ENCODE data around the gene SLC15A5. TPM values are rescaled to one million over a fixed set of nuclear protein-coding genes. Genes with fewer than 3 reads are reported as not detected.

Gene SLC15A5
- total RNA-seq, 1 experiment from 2014 or later = not detected

DNA sequence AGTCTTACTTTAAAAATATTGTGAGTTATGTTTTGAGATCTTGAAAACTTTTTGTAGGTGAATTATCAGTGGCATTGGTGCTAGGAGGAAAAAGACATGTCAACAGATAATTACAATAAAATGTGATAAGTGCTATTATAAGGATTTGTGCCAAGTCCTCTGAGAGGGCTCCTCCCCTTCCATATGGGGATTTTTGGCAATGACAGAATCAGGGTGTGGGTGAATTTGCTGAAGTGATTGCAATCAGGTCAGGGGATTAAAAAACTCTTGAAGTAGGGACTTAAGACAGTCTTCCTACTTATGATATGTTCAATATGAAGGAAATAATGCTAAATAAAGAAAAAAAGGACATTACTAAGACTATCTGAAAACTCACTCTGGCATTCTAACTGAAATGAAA lies 122.5 kb downstream of the SLC15A5 start:
- TF ChIP-seq EZH2 (IDR thresholded peaks at IDR 0.05; ENCODE audit: low read depth) (no peak), CTCF (conservative IDR thresholded peaks at IDR 0.05) (no peak)
- Histone ChIP-seq H2AFZ (no peak overlapping the region), H3K27me3 (ENCODE audit: insufficient read depth, low read depth) (no peaks in the 10 kb centered on the region), H4K20me1 (ENCODE audit: insufficient read depth) (no peaks in the 10 kb centered on the region), H3F3A (ENCODE audit: insufficient read depth, low read depth) (no peaks in the 10 kb centered on the region), H3K36me3 (ENCODE audit: low read depth) (no peaks in the 10 kb centered on the region), H3K27ac (no peak overlapping the region), H3K4me2 (no peak overlapping the region), H3K4me1 (replicated peaks; ENCODE audit: insufficient read depth) (no peaks in the 10 kb centered on the region), H3K79me2 (ENCODE audit: low read depth) (no peaks in the 10 kb centered on the region), H3K4me3 (no peak overlapping the region), H3K9me2 (ENCODE audit: insufficient read depth) (no peaks in the 10 kb centered on the region), H3K9me3 (ENCODE audit: insufficient read depth, low read depth) (no peaks in the 10 kb centered on the region)
- intact Hi-C loops (cut with micrococcal nuclease; ENCODE audit: unreplicated experiment) = no loop called here
- CTCF ChIA-PET = interaction anchor here (0.6 kb wide), 1 partner anchor 1277 kb away, joined by 4 read pairs; no protein-coding TSS in a partner anchor
- no peak for DNase-seq
- POLR2A ChIA-PET (ENCODE audit: unreplicated experiment) = no interaction called here
- no TSS peak for BruUV-seq (replicated peaks)

DNA sequence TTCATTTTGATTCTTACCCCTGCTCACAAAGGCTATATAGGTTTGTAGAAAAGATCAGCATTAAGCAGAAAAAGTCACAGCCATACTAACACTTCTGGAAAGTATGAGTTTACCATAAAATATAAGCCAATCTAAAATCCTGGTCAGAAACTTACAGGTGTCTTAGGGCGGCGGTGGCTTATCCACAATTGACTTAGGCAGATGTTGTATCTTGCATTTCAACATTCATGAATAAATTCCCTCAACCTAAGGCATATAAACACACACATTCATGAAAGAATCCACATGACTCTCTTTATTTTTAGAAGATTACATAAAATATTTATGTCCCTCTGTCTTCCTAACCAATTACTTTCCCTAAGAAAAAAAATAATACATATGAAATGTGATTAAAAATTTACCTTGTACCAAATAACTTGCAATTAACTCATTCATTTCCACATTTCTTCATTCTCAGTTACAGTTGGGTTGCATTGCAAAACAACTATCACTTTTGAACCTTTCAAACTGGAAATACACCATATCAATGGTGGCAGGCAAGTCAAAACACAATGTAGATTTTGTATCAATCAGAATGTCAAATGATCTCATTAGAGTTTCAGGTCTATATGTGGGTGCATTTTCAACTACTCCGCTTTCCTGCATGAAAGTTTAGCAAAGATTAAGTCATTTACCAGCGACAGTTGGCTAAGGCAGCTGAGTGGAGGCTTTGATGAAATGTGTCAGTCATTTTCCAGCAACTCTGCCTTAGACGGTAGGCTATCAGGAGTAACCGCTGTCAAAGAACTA lies 124.4 kb downstream of the SLC15A5 start:
- CTCF ChIA-PET = no interaction called here

GRCh38 chr12:16150276-16150675 lies 127.2 kb downstream of the SLC15A5 start:
- H3K4me3 ChIP-seq = no peak overlapping the region
- H3K4me2 ChIP-seq = no peak overlapping the region
- H3K4me1 ChIP-seq (replicated peaks; ENCODE audit: insufficient read depth) = no peaks in the 10 kb centered on the region
- no peak overlapping the region for H2AFZ ChIP-seq
- no peaks in the 10 kb centered on the region for H4K20me1 ChIP-seq (ENCODE audit: insufficient read depth)
- H3K36me3 ChIP-seq (ENCODE audit: low read depth) = no peaks in the 10 kb centered on the region
- H3K27ac ChIP-seq = no peak overlapping the region
- no peak for DNase-seq
- no peaks in the 10 kb centered on the region for H3K79me2 ChIP-seq (ENCODE audit: low read depth)
- no TSS peak for BruUV-seq (replicated peaks)
- POLR2A ChIA-PET (ENCODE audit: unreplicated experiment) = interaction anchor here (0.6 kb wide), 1 partner anchor 1785 kb away, joined by 5 read pairs; no protein-coding TSS in a partner anchor
- intact Hi-C loops (cut with micrococcal nuclease; ENCODE audit: unreplicated experiment) = no loop called here
- no peak for TF ChIP-seq EZH2 (IDR thresholded peaks at IDR 0.05; ENCODE audit: low read depth)
- no peak for TF ChIP-seq CTCF (conservative IDR thresholded peaks at IDR 0.05)
- CTCF ChIA-PET = no interaction called here
- H3F3A ChIP-seq (ENCODE audit: insufficient read depth, low read depth) = no peaks in the 10 kb centered on the region
- H3K9me2 ChIP-seq (ENCODE audit: insufficient read depth) = no peaks in the 10 kb centered on the region
- H3K27me3 ChIP-seq (ENCODE audit: insufficient read depth, low read depth) = 0 out of 2 replicates have a peak, but pooled peaks cover 10% of the 10 kb centered on the region
- H3K9me3 ChIP-seq (ENCODE audit: insufficient read depth, low read depth) = no peaks in the 10 kb centered on the region

More for the DNA sequence above, 124.4 kb downstream of the SLC15A5 start:
- no peak overlapping the region for H2AFZ ChIP-seq
- no peaks in the 10 kb centered on the region for H4K20me1 ChIP-seq (ENCODE audit: insufficient read depth)
- POLR2A ChIA-PET (ENCODE audit: unreplicated experiment) = no interaction called here
- no peaks in the 10 kb centered on the region for H3K4me1 ChIP-seq (replicated peaks; ENCODE audit: insufficient read depth)
- no peak overlapping the region for H3K27ac ChIP-seq
- BruUV-seq (replicated peaks) = no TSS peak
- no peak overlapping the region for H3K4me3 ChIP-seq
- H3K27me3 ChIP-seq (ENCODE audit: insufficient read depth, low read depth) = 0 out of 2 replicates have a peak, but pooled peaks cover 5% of the 10 kb centered on the region
- no peak for TF ChIP-seq CTCF (conservative IDR thresholded peaks at IDR 0.05)
- TF ChIP-seq EZH2 (IDR thresholded peaks at IDR 0.05; ENCODE audit: low read depth) = no peak
- H3K9me2 ChIP-seq (ENCODE audit: insufficient read depth) = no peaks in the 10 kb centered on the region
- DNase-seq = no peak
- intact Hi-C loops (cut with micrococcal nuclease; ENCODE audit: unreplicated experiment) = no loop called here
- no peaks in the 10 kb centered on the region for H3K9me3 ChIP-seq (ENCODE audit: insufficient read depth, low read depth)
- H3K36me3 ChIP-seq (ENCODE audit: low read depth) = no peaks in the 10 kb centered on the region
- H3K4me2 ChIP-seq = no peak overlapping the region
- no peaks in the 10 kb centered on the region for H3K79me2 ChIP-seq (ENCODE audit: low read depth)
- no peaks in the 10 kb centered on the region for H3F3A ChIP-seq (ENCODE audit: insufficient read depth, low read depth)

Measured in PC-9 (cell line).